Esophagus squamous epithelium (tissue), 5 donors: ENCODE data around the gene PTBP2. TPM values are rescaled to one million over a fixed set of nuclear protein-coding genes. Genes with fewer than 3 reads are reported as not detected.
"Not testable (repeated sequence)": the region's sequence is repeated elsewhere in the genome, so short reads cannot be mapped to it uniquely, and the experiment has no call there.

Experiments used
- DNase-seq: peaks from one replicate; lab custom pipeline; 2025; lab: John Stamatoyannopoulos, UW
- H3K27ac ChIP-seq, 4 donors: fragments of 200-600 bp; sonication (generic); one replicate each; pipeline ENCODE4 v1.5.1; 2016 to 2019; ENCODE audit warnings: mild to moderate bottlenecking in 1 of 4
- H3K27me3 ChIP-seq, 4 donors: fragments of 200-600 bp; sonication (generic); 1 replicate in 3 of 4; 2 replicates in 1 of 4; pipeline versions ENCODE4 v1.5.1 to v1.6.0; 2017 to 2021; ENCODE audit warnings: antibody characterized with exemption in 1 of 4
- H3K36me3 ChIP-seq, 3 donors: fragments of 200-600 bp; sonication (generic); one replicate each; pipeline ENCODE4 v1.5.1; 2016 to 2019
- H3K4me1 ChIP-seq, 3 donors: fragments of 200-600 bp; sonication (generic); one replicate each; pipeline ENCODE4 v1.5.1; 2017 to 2019
- H3K4me3 ChIP-seq, 4 donors: fragments of 200-600 bp; sonication (generic); 1 replicate in 3 of 4; 2 replicates in 1 of 4; pipeline ENCODE4 v1.5.1; 2016 to 2019; ENCODE audit warnings: mild to moderate bottlenecking in 2 of 4, moderate library complexity in 1 of 4
- H3K9me3 ChIP-seq, 3 donors: fragments of 200-600 bp; sonication (generic); one replicate each; pipeline ENCODE4 v1.5.1; 2016 to 2019
- CTCF ChIP-seq, 6 experiments: fragments of 450-650 bp in 4 of 6; fragments of 200-600 bp in 2 of 6; sonication (generic) in 2 of 6; IDR thresholded peaks; one replicate each; pipeline ENCODE4 v1.5.1; 2016 to 2019; ENCODE audit warnings: antibody characterized with exemption in 6 of 6, mild to moderate bottlenecking in 4 of 6, moderate library complexity in 4 of 6
- POLR2A ChIP-seq, 4 donors: fragments of 450-650 bp; IDR thresholded peaks; one replicate each; pipeline ENCODE4 v1.6.1; 2017; ENCODE audit warnings: antibody characterized with exemption in 4 of 4, mild to moderate bottlenecking in 4 of 4, moderate library complexity in 3 of 4
- WGBS, 2 donors: methylation state at CpG; one replicate each; pipeline ENCODE4 v1.1.5; 2018; 5-methylcytosine and 5-hydroxymethylcytosine counted together
- intact Hi-C: fragments of 100-400 bp; cut with DNase I; formaldehyde crosslinking; loops from one replicate; pipeline ENCODE4 v1.15.0; 2022
- total RNA-seq, 4 donors: library from RNA; depleted of rRNA; stranded (reverse); fragments of >200 nt; gene quantifications; one replicate each; pipeline ENCODE4 v1.1.0, GENCODE V29; 2016
- donor health status: DM: yes; HTN: yes; CAD: no.

PTBP2 gene
- total RNA-seq, 4 donors from 2014 or later = 15.8 to 51.3 (median 23.8) TPM

GRCh38 chr1:96772972-96773371 lies 51.4 kb downstream of the PTBP2 start:
- 83 to 89% methylated on average over 1 to 4 of the region's 4 CpGs for WGBS, 2 donors
- no peak overlapping the region for H3K27ac ChIP-seq
- TF ChIP-seq CTCF (IDR thresholded peaks at IDR 0.05) = no peak
- TF ChIP-seq POLR2A (IDR thresholded peaks at IDR 0.05) = no peak
- DNase-seq = no peak
- no peak overlapping the region for H3K4me3 ChIP-seq
- no peaks in the 10 kb centered on the region for H3K4me1 ChIP-seq
- no peaks in the 10 kb centered on the region for H3K27me3 ChIP-seq
- intact Hi-C loops = no loop called here
- no peaks in the 10 kb centered on the region for H3K9me3 ChIP-seq
- H3K36me3 ChIP-seq = peaks cover 0 to 52% (median 0%) of the 10 kb centered on the region in 3 donors

GRCh38 chr1:96782206-96782605 lies 60.6 kb downstream of the PTBP2 start:
- Histone ChIP-seq H3K9me3 (no peaks in the 10 kb centered on the region), H3K27ac (no peak overlapping the region), H3K4me3 (no peak overlapping the region), H3K36me3 (peaks cover 0 to 91% (median 5%) of the 10 kb centered on the region in 3 donors), H3K4me1 (no peaks in the 10 kb centered on the region), H3K27me3 (no peaks in the 10 kb centered on the region)
- no peak for DNase-seq
- TF ChIP-seq CTCF (IDR thresholded peaks at IDR 0.05) = no peak
- no peak for TF ChIP-seq POLR2A (IDR thresholded peaks at IDR 0.05)
- intact Hi-C loops = no loop called here

GRCh38 chr1:96782856-96783255 lies 61.3 kb downstream of the PTBP2 start:
- H3K27me3 ChIP-seq = no peaks in the 10 kb centered on the region
- no peaks in the 10 kb centered on the region for H3K4me1 ChIP-seq
- intact Hi-C loops = no loop called here
- H3K36me3 ChIP-seq = peaks cover 0 to 91% (median 5%) of the 10 kb centered on the region in 3 donors
- no peak overlapping the region for H3K27ac ChIP-seq
- H3K4me3 ChIP-seq = no peak overlapping the region
- no peak for DNase-seq
- H3K9me3 ChIP-seq = no peaks in the 10 kb centered on the region
- TF ChIP-seq CTCF (IDR thresholded peaks at IDR 0.05) (no peak), POLR2A (IDR thresholded peaks at IDR 0.05) (no peak)

GRCh38 chr1:96790599-96790998 lies 69.0 kb downstream of the PTBP2 start:
- no peak for TF ChIP-seq POLR2A (IDR thresholded peaks at IDR 0.05)
- no peak for TF ChIP-seq CTCF (IDR thresholded peaks at IDR 0.05)
- 97 to 98% methylated on average over 2 of the region's 2 CpGs for WGBS, 2 donors
- H3K27ac ChIP-seq = no peak overlapping the region
- H3K27me3 ChIP-seq = no peaks in the 10 kb centered on the region
- intact Hi-C loops = no loop called here
- H3K36me3 ChIP-seq = peaks cover 0 to 88% (median 0%) of the 10 kb centered on the region in 3 donors
- no peaks in the 10 kb centered on the region for H3K4me1 ChIP-seq
- no peak for DNase-seq
- no peak overlapping the region for H3K4me3 ChIP-seq
- H3K9me3 ChIP-seq = no peaks in the 10 kb centered on the region

GRCh38 chr1:96792220-96792619 lies 70.6 kb downstream of the PTBP2 start:
- intact Hi-C loops = no loop called here
- no peak overlapping the region for H3K4me3 ChIP-seq
- H3K27ac ChIP-seq = no peak overlapping the region
- H3K4me1 ChIP-seq = no peaks in the 10 kb centered on the region
- WGBS, 2 donors = 97 to 99% methylated on average over 4 of the region's 4 CpGs
- no peak for DNase-seq
- H3K9me3 ChIP-seq = no peaks in the 10 kb centered on the region
- TF ChIP-seq POLR2A (IDR thresholded peaks at IDR 0.05) (no peak), CTCF (IDR thresholded peaks at IDR 0.05) (no peak)
- peaks cover 0 to 72% (median 0%) of the 10 kb centered on the region in 3 donors for H3K36me3 ChIP-seq
- H3K27me3 ChIP-seq = no peaks in the 10 kb centered on the region

- 89 to 98% methylated on average over 8 to 11 of the region's 14 CpGs for WGBS, 2 donors
- H3K27me3 ChIP-seq, intact Hi-C loops, H3K9me3 ChIP-seq, DNase-seq, H3K27ac ChIP-seq, H3K4me3 ChIP-seq, H3K4me1 ChIP-seq: not testable (repeated sequence)
- H3K36me3 ChIP-seq = peaks cover 0 to 39% (median 0%) of the 10 kb centered on the region in 3 donors
Observed at GRCh38 chr1:96801696-96802095, 80.1 kb downstream of the PTBP2 start.
